GM19467 (cell line): ENCODE measurements around the gene PPP1R14B.

ENCODE experiments used
- ATAC-seq: cut with Tn5 transposase; IDR thresholded peaks from one replicate; pipeline ENCODE4 v1.9.1; 2021; ENCODE audit warnings: mild to moderate bottlenecking, moderate library complexity; ENCODE audit not compliant: unreplicated experiment

Gene PPP1R14B

DNA sequence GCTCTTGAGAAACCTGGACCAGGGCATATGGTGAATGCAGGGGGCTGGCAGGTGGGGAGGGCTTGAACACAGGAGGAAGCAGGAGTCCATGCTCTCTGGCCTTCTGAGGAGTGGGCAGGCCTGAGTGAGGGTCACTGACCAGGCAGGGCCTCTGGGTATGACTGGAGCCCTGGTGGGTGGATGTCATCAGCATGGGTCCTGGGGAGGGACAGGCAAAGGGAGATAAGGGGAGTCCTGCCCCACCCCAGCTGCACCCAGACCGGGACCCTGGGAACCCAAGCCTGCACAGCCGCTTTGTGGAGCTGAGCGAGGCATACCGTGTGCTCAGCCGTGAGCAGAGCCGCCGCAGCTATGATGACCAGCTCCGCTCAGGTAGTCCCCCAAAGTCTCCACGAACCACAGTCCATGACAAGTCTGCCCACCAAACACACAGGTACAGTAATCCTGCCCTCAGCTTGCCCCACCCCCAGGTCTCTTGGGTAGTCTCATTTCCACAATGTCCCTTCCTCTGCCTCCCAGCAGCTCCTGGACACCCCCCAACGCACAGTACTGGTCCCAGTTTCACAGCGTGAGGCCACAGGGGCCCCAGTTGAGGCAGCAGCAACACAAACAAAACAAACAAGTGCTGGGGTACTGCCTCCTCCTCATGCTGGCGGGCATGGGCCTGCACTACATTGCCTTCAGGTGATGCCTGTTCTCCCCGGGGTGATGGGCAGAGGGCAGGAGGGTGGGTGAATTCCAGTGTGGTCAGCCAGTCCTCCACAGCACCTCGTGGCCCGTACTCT lies 14.4 kb downstream of the PPP1R14B start:
- no peak for ATAC-seq

DNA sequence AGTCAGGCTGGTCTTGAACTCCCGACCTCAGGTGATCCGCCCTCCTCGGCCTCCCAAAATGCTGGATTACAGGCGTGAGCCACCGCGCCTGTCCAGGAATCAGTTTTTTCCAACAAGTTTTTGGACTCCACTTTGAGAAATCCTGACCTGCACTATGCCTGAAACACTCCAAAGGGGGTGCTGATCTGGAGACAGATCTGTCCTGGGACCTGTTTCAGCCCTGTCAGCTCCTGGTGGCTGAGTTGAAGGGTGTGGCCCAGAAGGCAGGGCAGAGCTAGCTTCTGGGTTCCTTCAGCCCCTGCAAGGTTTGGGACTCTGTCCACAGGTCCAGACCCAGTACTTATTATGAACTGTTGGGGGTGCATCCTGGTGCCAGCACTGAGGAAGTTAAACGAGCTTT lies 15.2 kb downstream of the PPP1R14B start:
- ATAC-seq: no peak

DNA sequence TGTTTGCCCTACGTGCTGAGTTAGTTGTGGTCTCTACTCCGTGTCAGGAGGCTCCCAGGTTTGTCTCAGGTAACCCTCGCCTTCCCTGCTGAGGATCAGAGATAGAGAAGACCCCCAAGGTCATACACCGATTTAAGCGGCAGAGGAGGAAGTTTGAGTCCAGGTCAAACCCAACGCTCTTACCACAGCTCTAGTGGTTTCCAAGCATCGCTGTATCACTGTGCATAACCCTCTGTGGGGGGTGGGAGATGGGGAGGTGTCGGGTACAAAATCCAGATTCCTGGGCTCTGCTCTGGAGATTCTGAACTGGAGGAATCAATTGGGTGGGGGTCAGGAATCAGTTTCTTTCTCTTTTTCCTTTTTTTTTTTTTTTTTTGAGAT lies 15.8 kb downstream of the PPP1R14B start:
- no peak for ATAC-seq

DNA sequence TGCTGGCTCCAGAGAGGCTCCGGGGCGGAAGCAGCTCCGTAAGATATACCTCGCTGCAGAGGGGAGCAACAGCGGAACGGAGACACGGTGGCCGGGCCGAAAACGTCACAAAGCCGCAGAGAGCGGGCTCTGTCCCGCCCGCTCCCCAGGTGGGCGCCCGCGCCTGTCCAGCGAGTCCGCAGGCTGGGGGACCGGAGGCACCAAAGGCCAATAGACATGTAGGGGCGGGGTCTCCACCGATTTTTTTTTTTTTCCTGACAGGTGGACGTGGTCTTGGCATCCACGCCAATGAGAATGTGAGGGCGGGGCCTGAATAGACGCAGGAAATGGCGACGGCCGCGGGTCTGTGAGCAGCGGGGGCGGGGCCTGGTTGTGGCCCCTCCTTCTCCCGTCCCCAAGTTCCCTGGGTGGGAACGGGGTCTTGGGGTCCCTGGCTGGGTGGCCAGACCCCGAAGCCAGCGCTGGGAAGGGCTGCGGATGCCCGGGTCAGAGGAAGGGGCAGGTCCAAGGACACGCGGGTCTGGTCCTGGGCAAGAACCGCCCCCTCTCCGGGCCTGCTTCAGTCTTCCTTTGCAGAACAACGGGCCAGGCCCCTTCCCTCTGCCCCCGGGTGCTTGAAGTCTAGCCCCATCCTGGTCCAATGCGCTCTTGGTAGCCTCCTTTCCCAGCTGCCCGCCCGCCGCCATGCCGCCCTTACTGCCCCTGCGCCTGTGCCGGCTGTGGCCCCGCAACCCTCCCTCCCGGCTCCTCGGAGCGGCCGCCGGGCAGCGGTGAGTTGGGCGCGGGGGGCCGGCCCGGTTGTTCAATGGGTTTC lies 16.4 kb downstream of the PPP1R14B start, which contains the start of gene DNAJC4:
DNAJC4 (plus strand) TSS at position 378 of the 814 bp plus-strand sequence; CDS start at position 685, 307 bp downstream.
- ATAC-seq: peak; percentile 32

DNA sequence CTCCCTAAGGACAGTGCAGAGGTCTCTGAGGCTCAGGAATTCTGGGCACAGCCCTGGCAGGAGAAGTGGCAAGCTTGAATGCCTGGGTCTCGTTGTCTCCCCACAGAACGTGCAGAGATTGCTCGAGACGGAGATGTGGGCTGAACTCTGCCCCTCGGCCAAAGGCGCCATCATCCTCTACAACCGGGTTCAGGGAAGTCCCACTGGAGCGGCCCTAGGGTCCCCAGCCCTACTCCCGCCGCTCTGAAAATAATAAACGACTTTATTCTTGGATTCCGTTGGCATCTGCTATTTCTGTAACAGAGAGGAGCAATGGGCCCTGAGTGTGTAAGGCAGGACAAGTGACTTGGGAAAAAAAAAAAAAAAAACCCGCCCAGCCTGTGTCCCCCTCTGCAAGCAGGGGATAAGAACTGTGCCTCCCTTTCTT lies 17.0 kb downstream of the PPP1R14B start:
- ATAC-seq: no peak

DNA sequence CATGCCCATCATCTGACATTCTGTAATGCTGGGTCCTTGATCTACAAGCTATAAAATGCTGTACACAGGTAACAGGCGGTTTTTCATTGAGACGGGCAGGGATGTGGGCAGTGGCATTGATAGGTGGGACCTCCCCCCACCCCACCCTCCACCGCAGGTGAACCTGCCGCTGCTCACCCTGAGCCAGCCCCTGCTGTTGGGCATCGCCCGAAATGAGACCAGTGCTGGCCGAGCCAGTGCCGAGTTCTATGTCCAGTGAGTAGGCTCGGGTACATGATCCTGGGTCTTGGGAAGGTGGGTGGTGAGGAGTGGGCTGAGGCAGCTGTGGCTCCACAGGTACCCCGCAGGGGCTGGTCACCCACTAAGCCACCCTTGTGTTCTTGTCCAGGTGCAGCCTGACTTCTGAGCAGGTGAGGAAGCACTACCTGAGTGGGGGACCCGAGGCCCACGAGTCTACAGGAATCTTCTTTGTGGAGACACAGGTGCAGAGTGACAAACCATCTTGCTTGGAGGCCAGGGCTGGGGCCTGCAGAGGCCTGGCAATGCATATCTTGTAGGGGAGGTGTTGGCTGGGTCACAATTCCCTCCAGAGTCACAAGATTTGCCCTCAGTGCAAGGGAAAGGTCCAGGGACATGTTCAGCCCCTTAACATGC lies 17.5 kb downstream of the PPP1R14B start:
- no peak for ATAC-seq

DNA sequence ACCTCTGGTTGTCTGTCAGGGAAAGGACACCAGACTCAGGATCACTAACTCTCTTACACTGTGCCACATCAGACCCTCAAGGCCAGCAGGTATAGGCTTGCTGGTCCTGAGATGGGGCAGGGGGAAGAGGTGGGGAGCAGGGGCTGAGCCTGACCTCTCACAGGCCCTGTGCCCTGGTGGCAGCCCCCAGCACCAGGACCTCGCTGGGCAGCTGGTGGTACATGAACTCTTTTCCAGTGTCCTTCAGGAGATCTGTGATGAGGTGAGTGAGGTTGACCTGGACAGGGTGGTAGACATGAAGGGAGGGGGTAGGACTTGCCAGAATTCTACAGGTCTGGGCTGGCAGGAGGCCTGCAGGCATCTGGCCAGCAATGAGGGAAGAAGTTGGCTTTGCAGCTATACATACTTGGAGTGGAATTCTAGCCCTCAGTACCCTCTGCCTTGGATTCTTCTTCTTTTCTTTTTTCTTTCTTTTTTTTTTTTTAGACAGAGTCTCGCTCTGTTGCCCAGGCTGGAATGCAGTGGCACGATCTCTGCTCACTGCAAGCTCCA lies 19.3 kb downstream of the PPP1R14B start:
- ATAC-seq: no peak

DNA sequence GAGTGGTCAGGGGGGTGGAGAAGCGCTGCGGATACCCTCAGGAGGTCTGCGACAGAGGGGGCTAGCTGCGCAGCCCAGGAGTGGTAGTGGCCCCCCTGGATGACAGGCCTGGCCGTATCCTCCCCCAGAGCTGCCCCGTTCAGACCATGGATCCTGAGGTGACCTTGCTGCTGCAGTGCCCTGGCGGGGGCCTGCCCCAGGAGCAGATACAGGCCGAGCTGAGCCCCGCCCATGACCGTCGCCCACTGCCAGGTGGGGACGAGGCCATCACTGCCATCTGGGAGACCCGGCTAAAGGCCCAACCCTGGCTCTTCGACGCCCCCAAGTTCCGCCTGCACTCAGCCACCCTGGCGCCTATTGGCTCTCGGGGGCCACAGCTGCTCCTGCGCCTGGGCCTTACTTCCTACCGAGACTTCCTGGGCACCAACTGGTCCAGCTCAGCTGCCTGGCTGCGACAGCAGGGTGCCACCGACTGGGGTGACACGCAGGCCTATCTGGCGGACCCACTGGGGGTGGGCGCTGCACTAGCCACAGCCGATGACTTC lies 20.2 kb downstream of the PPP1R14B start:
- ATAC-seq: no peak

DNA sequence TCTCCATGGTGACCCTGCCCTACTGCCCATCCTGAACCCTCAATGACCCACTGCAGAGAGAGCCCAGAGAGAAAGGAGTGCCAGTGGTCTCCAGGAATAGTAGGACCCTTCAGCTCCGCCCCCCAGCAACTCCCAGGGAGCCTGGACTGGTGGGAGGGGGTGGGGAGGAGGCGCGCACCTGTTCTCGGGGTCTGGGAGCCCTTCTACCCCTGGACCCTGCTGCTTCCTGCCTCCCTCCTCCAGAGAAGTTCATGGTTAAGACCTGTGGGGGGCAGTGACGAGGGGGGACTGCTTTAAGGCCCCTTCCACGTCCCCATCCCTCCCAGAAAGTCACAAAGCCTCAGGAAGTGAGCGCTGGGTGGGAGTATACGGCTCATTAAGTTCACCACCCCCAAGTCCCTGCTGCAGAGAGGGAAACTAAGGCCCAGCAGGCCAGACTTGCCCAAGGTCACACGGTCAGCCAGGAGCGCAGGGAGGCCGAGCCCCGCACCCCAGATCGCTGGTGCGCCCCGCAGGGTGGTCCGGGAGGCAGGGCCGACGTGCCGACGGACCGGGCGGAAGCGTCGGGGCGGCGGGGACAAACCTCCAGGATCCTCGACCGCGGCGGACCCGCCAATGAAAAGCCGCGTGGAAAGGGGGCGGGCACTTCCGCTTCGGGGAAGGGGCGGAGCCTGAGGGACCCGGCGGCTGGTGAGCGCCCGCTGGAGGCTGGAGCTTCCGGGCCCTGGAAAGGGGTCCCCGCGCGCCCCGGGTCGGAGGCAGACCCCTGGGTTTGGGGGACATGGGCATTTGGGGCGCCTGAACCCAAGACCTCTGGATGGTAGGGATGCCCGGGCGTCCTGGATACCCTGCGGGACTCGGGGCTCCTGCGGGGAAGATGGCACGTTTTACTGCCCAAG lies 20.9 kb downstream of the PPP1R14B start, which contains the start of the genes NUDT22 and TRPT1:
NUDT22 (plus strand) TSS at position 667 of the 899 bp plus-strand sequence. CDS start 379 bp downstream, outside the sequence.
TRPT1 (minus strand) TSS at position 579 of the 899 bp plus-strand sequence; CDS start at position 253, 326 bp downstream.
- ATAC-seq: peak; percentile 42

DNA sequence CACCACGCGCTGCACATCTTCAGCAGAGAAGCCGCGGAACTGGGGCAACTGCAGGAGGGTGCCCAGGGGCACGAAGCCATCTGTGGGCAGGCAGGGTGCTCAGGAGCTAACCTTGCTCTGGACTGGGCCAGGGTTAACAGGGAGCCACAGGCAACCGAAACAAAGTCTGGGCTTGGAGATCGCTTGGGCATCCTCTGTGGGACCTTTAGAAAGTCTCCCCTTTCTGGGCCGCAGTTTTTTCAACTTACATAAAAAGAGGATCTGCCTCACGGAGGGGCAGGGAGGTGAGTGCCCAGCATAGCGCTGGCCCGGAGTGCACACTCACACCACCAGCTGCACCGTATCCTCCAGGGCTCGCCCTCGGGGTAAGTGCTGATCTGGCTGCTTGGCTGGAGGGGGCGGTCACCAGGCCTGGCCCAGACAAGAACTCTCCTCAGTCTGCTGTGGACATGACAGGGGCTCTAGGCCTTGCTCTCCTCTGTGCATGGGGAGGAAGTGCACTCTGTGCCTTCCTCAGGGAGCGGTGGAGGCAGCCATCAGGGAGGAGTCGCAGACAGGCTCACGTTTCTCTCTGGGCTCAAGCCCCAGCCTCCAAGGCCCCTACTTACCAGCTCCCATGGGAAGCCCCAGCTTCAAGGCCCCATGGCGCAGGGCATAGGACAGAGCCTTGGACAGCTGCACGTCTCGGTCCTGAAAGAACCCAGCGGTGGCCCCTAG lies 21.7 kb downstream of the PPP1R14B start:
- no peak for ATAC-seq

DNA sequence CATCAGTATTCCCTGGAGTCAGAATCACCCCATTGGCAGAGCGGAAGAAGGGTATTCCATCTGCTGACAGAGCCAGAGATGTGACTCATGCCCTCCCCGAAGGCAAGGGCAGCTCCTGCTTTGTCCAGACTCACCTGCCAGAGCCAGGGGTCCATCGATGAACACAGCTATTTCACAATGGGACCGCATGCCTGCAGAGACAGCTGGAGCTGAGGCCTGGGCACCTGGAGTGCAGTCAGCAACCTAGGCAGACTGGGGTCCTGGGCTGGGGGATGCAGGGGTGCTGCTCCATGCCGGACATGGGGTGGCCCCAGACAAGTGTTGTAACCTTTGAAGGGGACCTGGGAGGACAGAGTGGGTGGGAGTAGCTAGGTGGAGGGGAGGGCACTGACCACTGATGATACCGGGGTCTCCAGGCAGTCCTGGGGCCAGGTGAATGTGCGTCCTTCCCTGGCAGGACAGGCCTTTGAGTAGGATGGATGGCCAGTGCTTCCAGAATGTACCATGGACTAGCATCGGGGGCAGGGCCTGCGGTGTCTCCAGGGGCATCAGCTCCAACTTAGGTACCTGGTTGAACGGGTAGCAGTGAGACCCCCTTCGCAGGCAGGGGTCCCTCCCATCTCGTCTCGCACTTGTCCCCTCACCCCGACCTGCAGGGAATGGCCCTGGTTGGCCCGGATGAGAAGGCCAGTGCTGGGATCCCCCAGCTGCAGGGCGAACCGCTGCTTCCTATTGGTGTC lies 22.4 kb downstream of the PPP1R14B start:
- ATAC-seq: no peak

DNA sequence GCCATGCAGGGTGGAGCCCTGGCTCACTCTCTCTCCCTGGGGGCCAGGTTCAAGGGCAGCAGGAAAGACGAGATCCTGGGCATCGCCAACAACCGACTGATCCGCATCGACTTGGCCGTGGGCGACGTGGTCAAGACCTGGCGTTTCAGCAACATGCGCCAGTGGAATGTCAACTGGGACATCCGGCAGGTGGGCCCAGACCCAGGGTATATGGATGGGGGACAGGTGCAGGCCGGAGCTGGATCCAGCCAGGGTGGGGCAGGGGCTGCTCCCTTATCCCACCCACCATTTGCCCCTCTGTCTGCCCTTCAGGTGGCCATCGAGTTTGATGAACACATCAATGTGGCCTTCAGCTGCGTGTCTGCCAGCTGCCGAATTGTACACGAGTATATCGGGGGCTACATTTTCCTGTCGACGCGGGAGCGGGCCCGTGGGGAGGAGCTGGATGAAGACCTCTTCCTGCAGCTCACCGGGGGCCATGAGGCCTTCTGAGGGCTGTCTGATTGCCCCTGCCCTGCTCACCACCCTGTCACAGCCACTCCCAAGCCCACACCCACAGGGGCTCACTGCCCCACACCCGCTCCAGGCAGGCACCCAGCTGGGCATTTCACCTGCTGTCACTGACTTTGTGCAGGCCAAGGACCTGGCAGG lies 23.6 kb downstream of the PPP1R14B start:
- ATAC-seq: no peak

DNA sequence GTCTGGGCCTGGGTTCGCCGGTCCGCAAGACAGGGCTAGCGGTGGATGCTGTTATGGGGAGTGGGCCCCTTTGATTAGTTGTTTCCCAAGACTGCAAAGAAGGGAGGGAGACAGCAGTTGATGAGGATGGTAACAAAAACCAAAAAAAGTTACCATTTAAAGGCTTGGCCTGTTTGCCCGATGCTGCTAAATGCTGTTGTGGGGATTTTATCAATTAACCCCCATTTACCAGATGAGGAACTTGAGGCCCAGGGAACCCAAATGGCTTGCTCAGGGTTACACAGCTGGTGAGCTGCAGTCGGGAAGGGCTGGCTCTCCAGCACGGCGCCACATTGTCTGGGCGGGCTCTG lies 24.1 kb downstream of the PPP1R14B start:
- no peak for ATAC-seq

DNA sequence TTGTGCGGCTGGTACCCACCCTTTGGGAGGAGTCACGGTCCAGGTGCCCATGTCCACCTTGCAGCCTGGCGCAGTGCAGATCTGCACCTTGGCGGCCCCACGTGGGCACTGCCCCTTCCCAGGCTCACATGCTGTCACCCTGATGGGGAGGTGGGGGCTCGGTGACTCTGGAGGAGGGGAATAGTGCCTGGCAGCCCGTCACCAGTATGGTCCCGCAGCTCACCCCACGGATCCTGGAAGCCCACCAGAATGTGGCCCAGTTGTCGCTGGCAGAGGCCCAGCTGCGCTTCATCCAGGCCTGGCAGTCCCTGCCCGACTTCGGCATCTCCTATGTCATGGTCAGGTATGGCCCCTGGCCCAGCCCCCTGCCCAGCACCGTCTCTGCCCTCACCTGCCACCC lies 25.9 kb downstream of the PPP1R14B start:
- no peak for ATAC-seq

DNA sequence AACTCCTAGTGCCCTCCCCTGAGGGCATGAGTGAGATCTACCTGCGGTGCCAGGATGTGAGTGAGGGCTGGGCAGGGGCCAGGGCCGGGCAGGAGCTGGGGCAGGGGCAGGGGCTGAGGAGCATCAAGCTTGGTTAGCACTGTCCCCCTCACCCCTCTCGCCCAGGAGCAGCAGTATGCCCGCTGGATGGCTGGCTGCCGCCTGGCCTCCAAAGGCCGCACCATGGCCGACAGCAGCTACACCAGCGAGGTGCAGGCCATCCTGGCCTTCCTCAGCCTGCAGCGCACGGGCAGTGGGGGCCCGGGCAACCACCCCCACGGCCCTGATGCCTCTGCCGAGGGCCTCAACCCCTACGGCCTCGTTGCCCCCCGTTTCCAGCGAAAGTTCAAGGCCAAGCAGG lies 26.5 kb downstream of the PPP1R14B start:
- ATAC-seq: no peak

DNA sequence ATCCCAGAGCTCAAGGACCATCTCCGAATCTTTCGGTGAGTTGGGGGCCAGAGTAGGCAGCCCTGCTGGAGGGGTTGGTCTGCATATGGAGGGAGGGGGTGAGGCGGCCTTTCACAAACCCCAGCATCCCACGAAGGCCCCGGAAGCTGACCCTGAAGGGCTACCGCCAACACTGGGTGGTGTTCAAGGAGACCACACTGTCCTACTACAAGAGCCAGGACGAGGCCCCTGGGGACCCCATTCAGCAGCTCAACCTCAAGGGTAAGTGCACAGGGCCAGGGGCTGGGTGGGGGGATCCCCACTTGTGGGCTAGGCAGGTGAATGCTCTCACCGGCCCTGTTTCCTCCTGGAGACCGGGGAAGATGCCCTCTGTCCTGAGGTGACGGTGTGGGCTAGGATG lies 27.0 kb downstream of the PPP1R14B start:
- no peak for ATAC-seq

DNA sequence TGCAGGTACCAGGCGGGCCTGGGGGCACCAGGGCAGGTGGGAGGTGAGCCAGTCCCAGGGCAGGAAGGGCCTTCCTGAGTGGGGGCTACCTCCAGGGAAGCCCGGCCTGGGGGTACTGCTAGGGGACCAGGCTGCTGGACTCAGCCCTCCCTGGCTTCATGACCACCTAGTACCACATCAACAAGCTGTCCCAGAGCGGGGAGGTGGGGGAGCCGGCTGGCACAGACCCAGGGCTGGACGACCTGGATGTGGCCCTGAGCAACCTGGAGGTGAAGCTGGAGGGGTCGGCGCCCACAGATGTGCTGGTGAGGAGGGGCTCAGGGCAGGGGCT lies 27.4 kb downstream of the PPP1R14B start:
- ATAC-seq: no peak
